B cell (primary cell): Measurements from ENCODE around the gene RASGRP3. TPM values are rescaled to one million over a fixed set of nuclear protein-coding genes. Genes with fewer than 3 reads are reported as not detected.
A peak's percentile ranks its signal among the peaks of the same experiment; 100 is the strongest.

Experiments
- ATAC-seq: fragments of 200-7000 bp; cut with Tn5 transposase; one replicate; pipeline ENCODE4 v1.10.0; 2021; ENCODE audit warnings: low read depth, mild to moderate bottlenecking, moderate number of reproducible peaks, moderate library complexity
- CTCF ChIA-PET: fragments of 350-600 bp; sonication (Branson Sonifier 250); formaldehyde crosslinking; loops from one replicate; lab custom pipeline; 2021; ENCODE audit warnings: antibody characterized with exemption, inconsistent platforms; lab: Charles Lee
- POLR2A ChIA-PET: fragments of 350-600 bp; sonication (Branson Sonifier 250); formaldehyde crosslinking; loops from one replicate; lab custom pipeline; 2021; ENCODE audit warnings: antibody characterized with exemption; lab: Charles Lee
- DNase-seq: peaks from one replicate; pipeline ENCODE4 v3.0.0; 2013
- H2AFZ ChIP-seq: 2 replicates; pipeline ENCODE4 v1.6.1; 2012; ENCODE audit warnings: mild to moderate bottlenecking, low read depth, low read length; ENCODE audit not compliant: insufficient read depth, poor library complexity, severe bottlenecking
- H3K27ac ChIP-seq, 2 donors: 1 replicate in 1 of 2; 2 replicates in 1 of 2; pipeline ENCODE4 v1.5.1; 2012 to 2013; ENCODE audit warnings: low read length in 2 of 2, mild to moderate bottlenecking in 2 of 2, moderate library complexity in 1 of 2
- H3K27me3 ChIP-seq, 4 experiments: fragments of 200-600 bp in 1 of 4; sonication (generic) in 1 of 4; replicated peaks in 1 of 4; 1 replicate in 2 of 4; 2 replicates in 2 of 4; pipeline versions ENCODE4 v1.6.1 to v1.7.0; 2013 to 2016; ENCODE audit warnings: low read length in 3 of 4, mild to moderate bottlenecking in 2 of 4, mixed read lengths in 1 of 4, moderate library complexity in 1 of 4; ENCODE audit not compliant: insufficient read depth in 4 of 4, control insufficient read depth in 3 of 4; ENCODE audit errors: control extremely low read depth in 1 of 4
- H3K36me3 ChIP-seq, 2 experiments: replicated peaks in 1 of 2; 1 replicate in 1 of 2; 2 replicates in 1 of 2; pipeline versions ENCODE4 v1.6.1 to v1.7.1; 2013; ENCODE audit warnings: low read length in 1 of 2; ENCODE audit not compliant: insufficient read depth in 2 of 2, control insufficient read depth in 1 of 2; ENCODE audit errors: control extremely low read depth in 1 of 2, extremely low read depth in 1 of 2
- H3K4me1 ChIP-seq, 2 donors: fragments of 200-600 bp in 1 of 2; sonication (generic) in 1 of 2; 1 replicate in 1 of 2; 2 replicates in 1 of 2; pipeline versions ENCODE4 v1.5.1 to v1.6.1; 2013 to 2017; ENCODE audit warnings: low read length in 2 of 2; ENCODE audit not compliant: control insufficient read depth in 2 of 2, insufficient read depth in 2 of 2
- H3K4me2 ChIP-seq: replicated peaks from 2 replicates; pipeline ENCODE3; 2012; ENCODE audit warnings: mild to moderate bottlenecking, low read depth, low read length; ENCODE audit not compliant: poor library complexity, severe bottlenecking
- H3K4me3 ChIP-seq, 5 experiments: fragments of 200-600 bp in 1 of 5; sonication (generic) in 1 of 5; 1 replicate in 3 of 5; 2 replicates in 2 of 5; pipeline versions ENCODE4 v1.5.1 to v1.7.0; 2011 to 2016; ENCODE audit warnings: low read length in 4 of 5, mild to moderate bottlenecking in 4 of 5, low read depth in 2 of 5, control low read depth in 1 of 5, moderate library complexity in 1 of 5; ENCODE audit not compliant: insufficient read depth in 1 of 5; ENCODE audit errors: control extremely low read depth in 1 of 5, extremely low read depth in 1 of 5
- H3K79me2 ChIP-seq: fragments of 200-600 bp; sonication (generic); one replicate; pipeline ENCODE4 v1.6.0; 2016; ENCODE audit warnings: low read length; ENCODE audit not compliant: control insufficient read depth, insufficient read depth
- H3K9ac ChIP-seq: fragments of 200-600 bp; sonication (generic); 2 replicates; pipeline ENCODE4 v1.6.1; 2017; ENCODE audit warnings: mild to moderate bottlenecking, low read length, moderate library complexity
- H3K9me3 ChIP-seq, 3 donors: one replicate each; pipeline versions ENCODE4 v1.6.1 to v1.7.1; 2013; ENCODE audit warnings: low read length in 2 of 3; ENCODE audit not compliant: control insufficient read depth in 2 of 3, insufficient read depth in 1 of 3; ENCODE audit errors: control extremely low read depth in 1 of 3
- H4K20me1 ChIP-seq: 2 replicates; pipeline ENCODE4 v1.6.0; 2012; ENCODE audit warnings: mild to moderate bottlenecking, low read length; ENCODE audit not compliant: insufficient read depth, control insufficient read depth, poor library complexity, severe bottlenecking
- H3K27ac Mint-ChIP-seq: one replicate; pipeline ENCODE4 v1.8.0; 2021; ENCODE audit warnings: mixed read lengths
- H3K27me3 Mint-ChIP-seq: one replicate; pipeline ENCODE4 v1.8.0; 2021; ENCODE audit warnings: mixed read lengths
- H3K4me1 Mint-ChIP-seq: one replicate; pipeline ENCODE4 v1.8.0; 2021; ENCODE audit warnings: mixed read lengths
- H3K4me3 Mint-ChIP-seq: one replicate; pipeline ENCODE4 v1.8.0; 2021; ENCODE audit warnings: mixed read lengths
- H3K9me3 Mint-ChIP-seq: one replicate; pipeline ENCODE4 v1.8.0; 2022; ENCODE audit warnings: mixed read lengths; ENCODE audit not compliant: insufficient read depth
- CTCF ChIP-seq: fragments of 200-600 bp; IDR thresholded peaks from one replicate; pipeline ENCODE4 v1.8.0; 2022; ENCODE audit warnings: antibody characterized with exemption, mild to moderate bottlenecking
- EZH2 ChIP-seq: IDR thresholded peaks from 2 replicates; pipeline ENCODE4 v1.6.1; 2012; ENCODE audit warnings: borderline replicate concordance, low read depth, mild to moderate bottlenecking, moderate library complexity, low read length; ENCODE audit not compliant: insufficient read depth, poor library complexity, severe bottlenecking
- WGBS: methylation state at CpG from one replicate; pipeline ENCODE4 v1.1.5; 2013; ENCODE audit warnings: missing lambda C conversion rate; ENCODE audit not compliant: insufficient coverage; 5-methylcytosine and 5-hydroxymethylcytosine counted together
- intact Hi-C: fragments of 100-400 bp; cut with micrococcal nuclease; formaldehyde crosslinking; loops from one replicate; pipeline ENCODE4 v1.10.0; 2022
- polyA plus RNA-seq: library from polyadenylated mRNA; depleted of rRNA; stranded (reverse); fragments of >200 nt; gene quantifications from 2 replicates; pipeline ENCODE4 v1.2.3, GENCODE V29; 2012
- total RNA-seq, 2 donors: library from RNA; stranded (reverse); fragments of 120-200 nt in 1 of 2; gene quantifications; 1 replicate in 1 of 2; 2 replicates in 1 of 2; pipeline versions ENCODE4 v1.2.3 to v1.2.4, GENCODE V29; 2013 to 2022

RASGRP3 gene
- total and polyA plus RNA-seq, 2 donors (not counting 1 experiment from before 2014, with no cell fraction given) = 67.5 to 107 TPM

- H3K4me2 ChIP-seq = peak overlapping the region; percentile 67
- peaks cover 0 to 4% (median 0%) of the 10 kb centered on the region in 3 donors for H3K9me3 ChIP-seq
- no peaks in the 10 kb centered on the region for H3K27me3 ChIP-seq
- Mint-ChIP-seq H3K4me1 (peaks cover 90% of the 10 kb centered on the region), H3K27me3 (no peaks in the 10 kb centered on the region), H3K4me3 (peak overlapping the region; percentile 65), H3K27ac (peak overlapping the region; percentile 84), H3K9me3 (no peaks in the 10 kb centered on the region)
- ChIA-PET CTCF (interaction anchor here (1.0 to 7.6 kb wide), 6 partner anchors 8 to 85 kb away, joined by 3 to 78 read pairs (median 4); partner anchors contain the start of gene RASGRP3), POLR2A (interaction anchor here (1.9 to 3.3 kb wide), 3 partner anchors 9 to 102 kb away, joined by 5 to 23 read pairs (median 6); partner anchors contain the start of genes FAM98A and RASGRP3)
- H3K36me3 ChIP-seq = peaks cover 1 to 4% of the 10 kb centered on the region in 2 experiments
- DNase-seq (peak; percentile 71), ATAC-seq (peak; percentile 44)
- no peak for TF ChIP-seq CTCF
- no peak for TF ChIP-seq EZH2
- peaks cover 89 to 92% of the 10 kb centered on the region in 2 donors for H3K4me1 ChIP-seq
- peak overlapping the region; percentile 73 to 85 for H3K27ac ChIP-seq
- H3K4me3 ChIP-seq = peak overlapping the region in 1 of 5 experiments; percentile 29
- no peak overlapping the region for H2AFZ ChIP-seq
- intact Hi-C loops = loop anchor here (1.0 kb wide), 1 partner anchor 21 kb away; the partner anchor contains the start of gene RASGRP3
- H3K79me2 ChIP-seq = peaks cover 97% of the 10 kb centered on the region
- no peaks in the 10 kb centered on the region for H4K20me1 ChIP-seq
- peak overlapping the region; percentile 28 for H3K9ac ChIP-seq
These were observed 20.8 kb downstream of the RASGRP3 start for GRCh38 chr2:33497221-33497650.

- peaks cover 97% of the 10 kb centered on the region for H3K79me2 ChIP-seq
These were observed 22.0 kb downstream of the RASGRP3 start for GRCh38 chr2:33498291-33498956.

More at GRCh38 chr2:33498291-33498956, 22.0 kb downstream of the RASGRP3 start:
- Mint-ChIP-seq H3K9me3 (no peaks in the 10 kb centered on the region), H3K27ac (peak overlapping the region; percentile 89), H3K4me3 (peak overlapping the region; percentile 72), H3K4me1 (peaks cover 85% of the 10 kb centered on the region), H3K27me3 (no peaks in the 10 kb centered on the region)
- intact Hi-C loops = no loop called here
- Histone ChIP-seq H2AFZ (no peak overlapping the region), H3K9me3 (peaks cover 0 to 8% (median 0%) of the 10 kb centered on the region in 3 donors), H3K9ac (peak overlapping the region; percentile 21), H3K4me2 (peak overlapping the region; percentile 67), H3K4me1 (peaks cover 87 to 89% of the 10 kb centered on the region in 2 donors), H3K27me3 (no peaks in the 10 kb centered on the region), H3K4me3 (peak overlapping the region in 1 of 5 experiments; percentile 9), H3K36me3 (peaks cover under 1% of the 10 kb centered on the region in 2 experiments), H3K27ac (peak overlapping the region; percentile 73 to 85), H4K20me1 (no peaks in the 10 kb centered on the region)
- POLR2A ChIA-PET = interaction anchor here (0.5 to 3.3 kb wide), 5 partner anchors 10 to 101 kb away, joined by 3 to 23 read pairs (median 5); partner anchors contain the start of genes FAM98A and RASGRP3
- DNase-seq = peak; percentile 21
- CTCF ChIA-PET = interaction anchor here (1.6 to 7.6 kb wide), 3 partner anchors 9 to 21 kb away, joined by 4 to 78 read pairs (median 4); partner anchors contain the start of gene RASGRP3
- TF ChIP-seq EZH2 = no peak
- TF ChIP-seq CTCF = no peak
- peak; percentile 40 for ATAC-seq
- WGBS = 71% methylated on average over 2 of the region's 5 CpGs
